HCT116 (cell line): ENCODE results near the gene IGDCC3.

ENCODE experiments used
- CEBPB ChIP-seq: IDR thresholded peaks from 2 replicates; pipeline ENCODE4 v1.6.1; 2012; ENCODE audit warnings: low read depth
- CTCF ChIP-seq, 3 experiments: fragments of 200-600 bp in 1 of 3; sonication (generic) in 1 of 3; IDR thresholded peaks in 2 of 3; conservative IDR thresholded peaks in 1 of 3; 2 replicates each; pipeline ENCODE4 v1.5.1; 2012 to 2017; ENCODE audit warnings: low read depth in 2 of 3, low read length in 2 of 3, antibody characterized with exemption in 1 of 3, borderline replicate concordance in 1 of 3, control low read depth in 1 of 3, mild to moderate bottlenecking in 1 of 3, mixed read lengths in 1 of 3, mixed run types in 1 of 3, moderate library complexity in 1 of 3; ENCODE audit not compliant: insufficient read depth in 1 of 3
- FOSL1 ChIP-seq: IDR thresholded peaks from 2 replicates; pipeline ENCODE4 v1.6.1; 2012; ENCODE audit warnings: low read depth
- JUND ChIP-seq: IDR thresholded peaks from 2 replicates; pipeline ENCODE4 v1.6.1; 2012
- POLR2A ChIP-seq: IDR thresholded peaks from 2 replicates; pipeline ENCODE4 v1.7.0; 2011; ENCODE audit warnings: borderline replicate concordance; ENCODE audit not compliant: insufficient read depth, insufficient read length; ENCODE audit errors: extremely low read depth
- POLR2AphosphoS5 ChIP-seq: IDR thresholded peaks from 2 replicates; pipeline ENCODE4 v1.6.1; 2011; ENCODE audit warnings: mild to moderate bottlenecking, low read depth, low read length, moderate library complexity
- REST ChIP-seq: IDR thresholded peaks from 2 replicates; pipeline ENCODE4 v1.6.1; 2012; ENCODE audit warnings: low read depth
- ZBTB33 ChIP-seq: IDR thresholded peaks from 2 replicates; pipeline ENCODE4 v1.6.1; 2011; ENCODE audit warnings: mild to moderate bottlenecking, low read length, moderate library complexity; ENCODE audit not compliant: insufficient replicate concordance; ENCODE audit errors: extremely low read depth
- ZNF274 ChIP-seq: fragments of 200-500 bp; sonication (Bioruptor generic); IDR thresholded peaks from 2 replicates; pipeline ENCODE4 v1.6.1; 2014; ENCODE audit warnings: mild to moderate bottlenecking, low read depth, low read length, inconsistent platforms
- TF ChIP-seq, protein P1 (sequence below): IDR thresholded peaks from 2 replicates; pipeline ENCODE4 v1.6.1; 2012

- TF ChIP-seq POLR2A = no peak
- TF ChIP-seq FOSL1 = no peak
- no peak for TF ChIP-seq CTCF (IDR thresholded peaks at IDR 0.05 in 2 of 3, conservative IDR thresholded peaks at IDR 0.05 in 1 of 3; ENCODE audit: borderline replicate concordance in 1 of 3, insufficient read depth in 1 of 3, low read depth in 2 of 3, low read length in 2 of 3)
- TF ChIP-seq JUND = no peak
- TF ChIP-seq POLR2AphosphoS5 = no peak
- no peak for TF ChIP-seq ZBTB33
- TF ChIP-seq REST = no peak
- TF ChIP-seq CEBPB = no peak
- TF ChIP-seq ZNF274 = no peak
- TF ChIP-seq, protein P1, sequence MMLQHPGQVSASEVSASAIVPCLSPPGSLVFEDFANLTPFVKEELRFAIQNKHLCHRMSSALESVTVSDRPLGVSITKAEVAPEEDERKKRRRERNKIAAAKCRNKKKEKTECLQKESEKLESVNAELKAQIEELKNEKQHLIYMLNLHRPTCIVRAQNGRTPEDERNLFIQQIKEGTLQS = no peak
These were observed 72.5 kb downstream of the IGDCC3 start for GRCh38 chr15:65305150-65305758.
